GM19043 (cell line): ENCODE data around the gene PDPR.
"Not testable (repeated sequence)": the region's sequence is repeated elsewhere in the genome, so short reads cannot be mapped to it uniquely, and the experiment has no call there.

ENCODE experiments used
- ATAC-seq: cut with Tn5 transposase; IDR thresholded peaks from one replicate; pipeline ENCODE4 v1.9.1; 2021; ENCODE audit warnings: low read depth; ENCODE audit not compliant: unreplicated experiment

The PDPR gene

GRCh38 chr16:70204010-70204409 lies 89.9 kb downstream of the PDPR start:
- not testable (repeated sequence) for ATAC-seq

- ATAC-seq = not testable (repeated sequence)
These were observed 90.7 kb downstream of the PDPR start for GRCh38 chr16:70204668-70205405.

GRCh38 chr16:70206382-70206781 lies 92.2 kb downstream of the PDPR start:
- ATAC-seq = not testable (repeated sequence)
